Measurements from ENCODE around the gene NOX5.

- no peak for TF ChIP-seq EZH2 (IDR thresholded peaks at IDR 0.05; ENCODE audit: borderline replicate concordance, insufficient read depth, low read length, poor library complexity, severe bottlenecking)
- no peak for TF ChIP-seq CTCF (IDR thresholded peaks at IDR 0.05; ENCODE audit: poor library complexity, severe bottlenecking)
- no peak for TF ChIP-seq EP300 (conservative IDR thresholded peaks at IDR 0.05; ENCODE audit: poor library complexity, severe bottlenecking)
- no peak for TF ChIP-seq SMC3 (conservative IDR thresholded peaks at IDR 0.05; ENCODE audit: poor library complexity)
- TF ChIP-seq POLR2AphosphoS5 (IDR thresholded peaks at IDR 0.05) = no peak
- TF ChIP-seq MXI1 (conservative IDR thresholded peaks at IDR 0.05; ENCODE audit: poor library complexity, severe bottlenecking) = no peak
These were observed 15.4 kb upstream of the NOX5 start for GRCh38 chr15:68999091-68999490.
